ENCODE data around the gene VMAC. TPM values are rescaled to one million over a fixed set of nuclear protein-coding genes. Genes with fewer than 3 reads are reported as not detected.
A peak's percentile ranks its signal among the peaks of the same experiment; 100 is the strongest.

The VMAC gene
- total and polyA plus RNA-seq, 4 donors = 1.9 to 9.2 (median 5.4) TPM

DNA sequence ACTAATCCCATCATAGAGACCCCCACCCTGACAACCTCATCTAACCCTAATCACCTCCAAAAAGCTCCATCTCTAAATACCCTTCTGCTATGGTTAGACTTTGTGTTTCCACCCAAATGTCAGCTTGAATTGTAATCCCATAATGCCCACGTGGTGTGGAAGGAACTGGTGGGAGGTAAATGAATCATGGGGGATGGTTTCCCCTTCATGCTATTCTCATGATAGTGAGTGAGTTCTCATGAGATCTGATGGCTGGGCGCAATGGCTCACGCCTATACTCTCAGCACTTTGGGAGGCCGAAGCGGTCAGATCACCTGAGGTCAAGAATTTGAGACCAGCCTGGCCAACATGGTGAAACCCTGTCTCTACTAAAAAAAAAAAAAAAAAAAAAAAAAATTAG lies 2.6 kb downstream of the VMAC start:
- no peak overlapping the region for H3K4me3 ChIP-seq (ENCODE audit: low read length in 2 of 2)
- 63 to 83% methylated on average over 5 of the region's 5 CpGs for WGBS, 2 donors
- H3K27ac ChIP-seq (ENCODE audit: low read depth in 1 of 2, low read length in 2 of 2) = no peak overlapping the region
- DNase-seq (no peak), ATAC-seq (ENCODE audit: low FRiP score) (no peak)
- intact Hi-C loops (cut with DNase I) = no loop called here
- H3K9me3 ChIP-seq (ENCODE audit: control insufficient read depth, low read length) = no peaks in the 10 kb centered on the region
- peaks cover 0 to 3% of the 10 kb centered on the region in 2 donors for H3K36me3 ChIP-seq (ENCODE audit: control insufficient read depth in 1 of 2, insufficient read depth in 2 of 2, low read length in 1 of 2)
- no peaks in the 10 kb centered on the region for H3K27me3 ChIP-seq (ENCODE audit: control insufficient read depth in 1 of 2, insufficient read depth in 2 of 2, low read length in 1 of 2)
- no peaks in the 10 kb centered on the region for H3K4me1 ChIP-seq (ENCODE audit: control insufficient read depth in 1 of 2, insufficient read depth in 2 of 2, low read length in 2 of 2)

- no peaks in the 10 kb centered on the region for H3K9me3 ChIP-seq (ENCODE audit: control insufficient read depth, low read length)
Observed at GRCh38 chr19:5908773-5909442, 4.2 kb downstream of the VMAC start.

GRCh38 chr19:5910638-5910907 lies 5.9 kb downstream of the VMAC start:
- Histone ChIP-seq H3K4me1 (ENCODE audit: control insufficient read depth in 1 of 2, insufficient read depth in 2 of 2, low read length in 2 of 2) (no peaks in the 10 kb centered on the region), H3K27ac (ENCODE audit: low read depth in 1 of 2, low read length in 2 of 2) (no peak overlapping the region), H3K9me3 (ENCODE audit: control insufficient read depth, low read length) (no peaks in the 10 kb centered on the region), H3K4me3 (ENCODE audit: low read length in 2 of 2) (no peak overlapping the region), H3K36me3 (ENCODE audit: control insufficient read depth in 1 of 2, insufficient read depth in 2 of 2, low read length in 1 of 2) (peaks cover 0 to 3% of the 10 kb centered on the region in 2 donors), H3K27me3 (ENCODE audit: control insufficient read depth in 1 of 2, insufficient read depth in 2 of 2, low read length in 1 of 2) (no peaks in the 10 kb centered on the region)
- no peak for DNase-seq
- no peak for ATAC-seq (ENCODE audit: low FRiP score)
- intact Hi-C loops (cut with DNase I) = no loop called here
- WGBS, 2 donors = 59 to 72% methylated on average over 1 of the region's 1 CpG

More at GRCh38 chr19:5908773-5909442, 4.2 kb downstream of the VMAC start:
- no peak overlapping the region for H3K27ac ChIP-seq (ENCODE audit: low read depth in 1 of 2, low read length in 2 of 2)
- H3K4me3 ChIP-seq (ENCODE audit: low read length in 2 of 2) = no peak overlapping the region
- ATAC-seq (ENCODE audit: low FRiP score) (no peak), DNase-seq (peak in 1 of 2 donors; percentile 75)
- WGBS, 2 donors = 73 to 74% methylated on average over 14 of the region's 14 CpGs
- intact Hi-C loops (cut with DNase I) = no loop called here
- H3K4me1 ChIP-seq (ENCODE audit: control insufficient read depth in 1 of 2, insufficient read depth in 2 of 2, low read length in 2 of 2) = no peaks in the 10 kb centered on the region
- no peaks in the 10 kb centered on the region for H3K27me3 ChIP-seq (ENCODE audit: control insufficient read depth in 1 of 2, insufficient read depth in 2 of 2, low read length in 1 of 2)
- H3K36me3 ChIP-seq (ENCODE audit: control insufficient read depth in 1 of 2, insufficient read depth in 2 of 2, low read length in 1 of 2) = peaks cover 0 to 3% of the 10 kb centered on the region in 2 donors

GRCh38 chr19:5911366-5911765 lies 6.7 kb downstream of the VMAC start:
- WGBS, 2 donors = 37 to 82% methylated on average over 1 of the region's 1 CpG
- H3K27me3 ChIP-seq (ENCODE audit: control insufficient read depth in 1 of 2, insufficient read depth in 2 of 2, low read length in 1 of 2) = no peaks in the 10 kb centered on the region
- peaks cover 0 to 3% of the 10 kb centered on the region in 2 donors for H3K36me3 ChIP-seq (ENCODE audit: control insufficient read depth in 1 of 2, insufficient read depth in 2 of 2, low read length in 1 of 2)
- DNase-seq = no peak
- ATAC-seq (ENCODE audit: low FRiP score) = no peak
- H3K4me1 ChIP-seq (ENCODE audit: control insufficient read depth in 1 of 2, insufficient read depth in 2 of 2, low read length in 2 of 2) = no peaks in the 10 kb centered on the region
- no peak overlapping the region for H3K4me3 ChIP-seq (ENCODE audit: low read length in 2 of 2)
- no peak overlapping the region for H3K27ac ChIP-seq (ENCODE audit: low read depth in 1 of 2, low read length in 2 of 2)
- H3K9me3 ChIP-seq (ENCODE audit: control insufficient read depth, low read length) = no peaks in the 10 kb centered on the region
- intact Hi-C loops (cut with DNase I) = no loop called here

GRCh38 chr19:5913739-5914357 lies 9.2 kb downstream of the VMAC start, which contains the start of gene CAPS:
Gene CAPS, plus strand, starts transcription at chr19:5914254. Its CDS starts 153 bp downstream, at chr19:5914407.
- intact Hi-C loops (cut with DNase I) = no loop called here
- no peak within 1 kb of the TSS for H3K27ac ChIP-seq (ENCODE audit: low read depth in 1 of 2, low read length in 2 of 2)
- peak; percentile 29 for ATAC-seq (ENCODE audit: low FRiP score)
- no peaks in the 10 kb centered on the region for H3K27me3 ChIP-seq (ENCODE audit: control insufficient read depth in 1 of 2, insufficient read depth in 2 of 2, low read length in 1 of 2)
- DNase-seq = peak in 1 of 2 donors; percentile 81
- H3K9me3 ChIP-seq (ENCODE audit: control insufficient read depth, low read length) = no peaks in the 10 kb centered on the region
- WGBS, 2 donors = 63 to 64% methylated on average over 10 of the region's 10 CpGs
- no peaks in the 10 kb centered on the region for H3K4me1 ChIP-seq (ENCODE audit: control insufficient read depth in 1 of 2, insufficient read depth in 2 of 2, low read length in 2 of 2)
- no peak within 1 kb of the TSS for H3K4me3 ChIP-seq (ENCODE audit: low read length in 2 of 2)
- peaks cover 0 to 9% of the 10 kb centered on the region in 2 donors for H3K36me3 ChIP-seq (ENCODE audit: control insufficient read depth in 1 of 2, insufficient read depth in 2 of 2, low read length in 1 of 2)

DNA sequence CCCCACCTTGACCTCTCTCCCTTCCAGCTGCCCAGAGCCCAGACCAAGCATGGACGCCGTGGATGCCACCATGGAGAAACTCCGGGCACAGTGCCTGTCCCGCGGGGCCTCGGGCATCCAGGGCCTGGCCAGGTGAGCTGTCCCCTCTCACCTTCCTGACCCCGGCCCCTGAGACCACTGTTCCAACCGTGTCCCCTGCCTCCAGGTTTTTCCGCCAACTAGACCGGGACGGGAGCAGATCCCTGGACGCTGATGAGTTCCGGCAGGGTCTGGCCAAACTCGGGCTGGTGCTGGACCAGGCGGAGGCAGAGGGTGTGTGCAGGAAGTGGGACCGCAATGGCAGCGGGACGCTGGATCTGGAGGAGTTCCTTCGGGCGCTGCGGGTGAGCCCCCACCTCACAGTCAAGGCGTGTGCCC lies 9.7 kb downstream of the VMAC start:
- no peak overlapping the region for H3K27ac ChIP-seq (ENCODE audit: low read depth in 1 of 2, low read length in 2 of 2)
- H3K4me3 ChIP-seq (ENCODE audit: low read length in 2 of 2) = no peak overlapping the region
- 77 to 78% methylated on average over 22 of the region's 22 CpGs for WGBS, 2 donors

GRCh38 chr19:5914946-5915781 lies 10.5 kb downstream of the VMAC start:
- 88% methylated on average over 41 to 42 of the region's 42 CpGs for WGBS, 2 donors
- intact Hi-C loops (cut with DNase I) = no loop called here
- no peaks in the 10 kb centered on the region for H3K27me3 ChIP-seq (ENCODE audit: control insufficient read depth in 1 of 2, insufficient read depth in 2 of 2, low read length in 1 of 2)
- no peak overlapping the region for H3K27ac ChIP-seq (ENCODE audit: low read depth in 1 of 2, low read length in 2 of 2)
- H3K9me3 ChIP-seq (ENCODE audit: control insufficient read depth, low read length) = no peaks in the 10 kb centered on the region
- ATAC-seq (ENCODE audit: low FRiP score) (no peak), DNase-seq (peak in 1 of 2 donors; percentile 75)
- H3K36me3 ChIP-seq (ENCODE audit: control insufficient read depth in 1 of 2, insufficient read depth in 2 of 2, low read length in 1 of 2) = peaks cover 0 to 6% of the 10 kb centered on the region in 2 donors
- H3K4me1 ChIP-seq (ENCODE audit: control insufficient read depth in 1 of 2, insufficient read depth in 2 of 2, low read length in 2 of 2) = no peaks in the 10 kb centered on the region
- H3K4me3 ChIP-seq (ENCODE audit: low read length in 2 of 2) = no peak overlapping the region

More for the DNA sequence above, 9.7 kb downstream of the VMAC start:
- ATAC-seq (ENCODE audit: low FRiP score) (no peak), DNase-seq (no peak)
- no peaks in the 10 kb centered on the region for H3K4me1 ChIP-seq (ENCODE audit: control insufficient read depth in 1 of 2, insufficient read depth in 2 of 2, low read length in 2 of 2)
- intact Hi-C loops (cut with DNase I) = no loop called here
- H3K27me3 ChIP-seq (ENCODE audit: control insufficient read depth in 1 of 2, insufficient read depth in 2 of 2, low read length in 1 of 2) = no peaks in the 10 kb centered on the region
- peaks cover 0 to 6% of the 10 kb centered on the region in 2 donors for H3K36me3 ChIP-seq (ENCODE audit: control insufficient read depth in 1 of 2, insufficient read depth in 2 of 2, low read length in 1 of 2)
- H3K9me3 ChIP-seq (ENCODE audit: control insufficient read depth, low read length) = no peaks in the 10 kb centered on the region

DNA sequence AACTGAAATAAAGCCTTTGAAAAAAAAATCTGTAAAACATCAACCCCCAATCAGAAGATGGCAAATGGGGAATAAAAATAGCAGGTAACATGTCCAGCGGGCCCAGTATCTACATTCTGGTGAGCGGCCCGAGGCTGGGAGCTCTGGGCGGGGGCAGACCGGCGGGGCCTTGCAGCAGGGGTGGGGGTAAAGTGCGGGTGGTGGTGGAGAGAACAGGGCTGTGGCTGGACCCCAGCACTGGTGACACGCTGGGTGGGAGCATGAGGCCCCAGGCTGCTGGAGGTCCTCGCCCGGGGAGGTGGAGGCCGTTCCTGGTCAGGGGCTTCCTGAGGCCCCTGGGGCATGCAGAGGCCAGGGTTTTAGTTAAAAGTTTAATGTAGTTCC lies 11.1 kb downstream of the VMAC start:
- DNase-seq (peak in 1 of 2 donors; percentile 58), ATAC-seq (ENCODE audit: low FRiP score) (no peak)
- peaks cover 0 to 6% of the 10 kb centered on the region in 2 donors for H3K36me3 ChIP-seq (ENCODE audit: control insufficient read depth in 1 of 2, insufficient read depth in 2 of 2, low read length in 1 of 2)
- H3K27me3 ChIP-seq (ENCODE audit: control insufficient read depth in 1 of 2, insufficient read depth in 2 of 2, low read length in 1 of 2) = no peaks in the 10 kb centered on the region
- H3K4me3 ChIP-seq (ENCODE audit: low read length in 2 of 2) = no peak overlapping the region
- no peak overlapping the region for H3K27ac ChIP-seq (ENCODE audit: low read depth in 1 of 2, low read length in 2 of 2)
- WGBS, 2 donors = 80 to 86% methylated on average over 11 of the region's 11 CpGs
- no peaks in the 10 kb centered on the region for H3K4me1 ChIP-seq (ENCODE audit: control insufficient read depth in 1 of 2, insufficient read depth in 2 of 2, low read length in 2 of 2)
- no peaks in the 10 kb centered on the region for H3K9me3 ChIP-seq (ENCODE audit: control insufficient read depth, low read length)
- intact Hi-C loops (cut with DNase I) = no loop called here

Data from aorta (tissue), 5 donors.